HG02943 (cell line): ENCODE data around the gene CITED1.
"Not testable (repeated sequence)": the region's sequence is repeated elsewhere in the genome, so short reads cannot be mapped to it uniquely, and the experiment has no call there.

ENCODE experiments used
- ATAC-seq: cut with Tn5 transposase; IDR thresholded peaks from one replicate; pipeline ENCODE4 v1.9.1; 2021; ENCODE audit warnings: mild to moderate bottlenecking, low read depth, moderate library complexity; ENCODE audit not compliant: unreplicated experiment

CITED1 gene, protein sequence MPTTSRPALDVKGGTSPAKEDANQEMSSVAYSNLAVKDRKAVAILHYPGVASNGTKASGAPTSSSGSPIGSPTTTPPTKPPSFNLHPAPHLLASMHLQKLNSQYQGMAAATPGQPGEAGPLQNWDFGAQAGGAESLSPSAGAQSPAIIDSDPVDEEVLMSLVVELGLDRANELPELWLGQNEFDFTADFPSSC

DNA sequence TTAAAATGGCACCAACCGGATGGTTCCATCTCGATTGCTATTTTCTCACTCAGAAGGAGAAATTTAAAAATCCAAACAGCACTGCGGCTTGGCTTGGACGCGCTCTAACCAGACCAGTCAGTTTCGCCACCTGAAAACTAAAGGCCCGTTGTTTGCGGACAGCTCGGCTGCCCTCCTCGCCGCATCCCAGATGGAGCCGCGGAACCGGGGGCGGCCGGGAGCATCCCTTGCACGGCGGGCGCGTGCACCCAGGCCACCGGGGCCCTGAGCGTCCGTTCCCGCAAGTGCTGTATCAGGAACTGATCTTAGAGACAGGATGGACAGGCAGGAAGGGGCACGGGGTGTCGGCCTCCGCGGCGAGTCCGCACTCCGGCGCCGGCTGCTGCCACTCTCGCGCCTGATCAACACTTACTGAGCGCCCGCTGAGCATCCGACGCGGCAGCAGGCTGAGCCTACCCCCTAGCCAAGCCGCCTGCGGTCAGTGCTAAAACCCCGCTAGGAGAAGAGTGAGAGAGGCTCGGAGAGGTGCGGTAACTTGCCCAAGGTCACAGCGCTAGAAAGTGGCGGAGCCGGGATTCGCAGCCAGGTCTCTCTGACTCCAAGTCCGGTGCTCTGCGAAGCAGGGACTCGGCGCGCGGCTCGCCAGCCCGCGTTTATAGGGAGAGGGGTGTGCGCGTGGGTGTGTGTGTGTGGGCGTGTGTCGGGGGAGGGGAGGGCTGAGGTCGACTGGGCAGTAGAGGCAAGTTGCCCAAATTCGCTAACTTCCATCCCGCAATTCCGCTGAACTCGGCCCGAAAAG, at the start of gene CITED1:
Gene CITED1, minus strand, starts transcription at position 629 of the 799 bp plus-strand sequence. CDS start 3,045 bp downstream, outside the sequence.
- ATAC-seq, result no peak

DNA sequence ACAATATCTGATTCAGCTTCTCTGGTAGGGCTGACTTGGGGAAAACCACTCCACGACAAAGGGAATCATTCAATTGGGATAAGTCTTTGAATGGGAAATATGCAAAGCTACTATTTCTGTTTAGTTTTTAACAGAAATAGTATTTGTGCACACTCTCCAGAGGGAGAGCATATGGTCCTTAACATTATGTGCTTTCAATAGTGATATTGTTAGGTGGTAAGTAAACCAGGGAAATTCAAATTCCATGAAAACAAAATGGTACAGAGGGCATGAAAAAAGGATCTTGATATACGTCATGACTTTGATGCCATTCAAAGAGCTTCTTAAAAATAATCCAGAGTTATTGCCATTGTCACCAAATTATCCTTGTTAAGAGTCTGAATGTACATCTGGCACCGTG, 47.1 kb upstream of the CITED1 start:
- no peak for ATAC-seq

DNA sequence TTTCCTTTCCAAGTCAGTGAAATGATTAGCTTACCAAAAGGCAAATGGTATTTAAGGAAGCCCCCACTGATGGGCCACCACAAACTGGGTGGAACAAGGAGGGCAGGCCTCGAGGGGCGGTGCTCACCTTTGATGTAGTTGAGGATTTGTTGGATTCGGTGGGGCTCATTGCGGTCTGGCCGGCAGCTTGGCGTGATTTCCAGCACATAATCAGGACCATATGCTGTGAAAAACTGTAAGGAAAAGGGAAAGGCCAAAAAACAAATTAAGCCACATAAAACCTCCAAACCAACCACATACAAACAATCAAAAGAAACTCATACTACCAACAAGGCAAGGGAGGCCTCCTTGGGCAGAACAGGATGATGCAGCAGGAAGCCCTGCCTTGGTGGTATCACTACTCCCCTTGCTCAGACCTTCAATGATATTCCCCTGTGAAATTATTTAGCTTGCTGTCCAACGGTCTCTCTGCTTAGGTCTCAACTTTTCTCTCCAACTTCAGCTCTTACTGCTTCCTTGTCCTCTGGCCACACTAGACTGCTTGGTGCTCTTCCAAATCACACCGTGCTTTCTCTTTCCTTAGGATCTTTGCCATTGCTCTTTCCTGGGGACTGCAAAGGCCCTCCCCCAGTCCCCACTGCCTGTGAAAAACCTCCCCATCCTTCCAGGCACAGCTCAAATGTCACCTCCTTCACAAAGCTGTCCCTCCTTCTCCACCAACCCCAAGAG, 46.1 kb upstream of the CITED1 start:
- ATAC-seq, result no peak

DNA sequence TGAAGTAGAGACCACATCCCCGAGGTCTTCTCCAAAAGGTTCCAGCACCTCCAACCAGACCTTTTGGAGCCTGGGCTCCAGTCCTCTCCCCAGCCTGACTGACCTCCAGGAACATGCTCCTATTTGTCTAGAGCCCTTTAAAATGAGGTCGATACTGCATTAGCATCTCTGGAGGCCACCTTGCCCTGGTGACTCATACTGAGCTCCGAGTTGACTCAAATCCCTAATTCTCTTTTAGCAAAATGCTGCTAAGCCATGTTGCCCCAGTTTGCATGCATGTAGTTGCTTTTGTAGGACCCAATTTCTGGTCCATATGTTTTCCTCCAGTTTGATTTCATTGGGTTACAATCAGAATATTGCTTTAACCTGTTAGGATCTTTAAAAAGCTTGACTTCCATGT, 43.5 kb upstream of the CITED1 start:
- peak; percentile 74 for ATAC-seq

DNA sequence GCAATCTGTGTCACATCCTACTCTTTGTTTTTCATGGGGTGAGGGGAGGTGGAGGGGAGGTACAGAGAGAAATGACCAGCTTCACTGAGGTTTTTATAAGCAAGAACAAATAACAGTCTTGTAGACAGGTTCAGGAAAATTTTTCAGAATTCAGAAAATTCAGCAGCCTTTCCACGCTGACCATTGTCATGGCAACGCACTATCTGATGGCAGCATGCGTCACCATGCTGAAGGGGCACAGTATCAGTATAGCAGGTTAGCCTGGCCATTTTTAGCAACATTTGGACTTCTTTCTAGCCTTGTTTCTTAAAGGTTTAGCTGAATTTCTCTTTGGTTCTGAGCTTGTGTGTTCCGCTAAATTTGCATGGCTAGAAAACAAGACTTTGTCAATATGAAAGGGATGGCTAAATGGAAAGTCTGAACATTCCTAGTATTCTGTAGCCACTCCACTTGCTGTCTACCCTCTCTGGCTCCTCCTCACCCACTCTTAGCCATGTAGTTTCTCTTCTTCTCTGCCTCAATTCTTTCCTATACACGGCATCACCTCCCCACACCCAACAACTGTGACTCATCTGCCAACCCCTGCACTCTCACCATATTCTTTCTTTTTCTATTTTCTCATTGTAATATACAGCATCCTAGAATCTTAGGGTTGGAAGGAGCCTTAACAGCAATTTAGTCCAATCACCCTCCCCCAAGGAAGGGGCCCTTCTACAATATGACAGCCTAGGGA, 42.7 kb upstream of the CITED1 start:
- ATAC-seq, result no peak

DNA sequence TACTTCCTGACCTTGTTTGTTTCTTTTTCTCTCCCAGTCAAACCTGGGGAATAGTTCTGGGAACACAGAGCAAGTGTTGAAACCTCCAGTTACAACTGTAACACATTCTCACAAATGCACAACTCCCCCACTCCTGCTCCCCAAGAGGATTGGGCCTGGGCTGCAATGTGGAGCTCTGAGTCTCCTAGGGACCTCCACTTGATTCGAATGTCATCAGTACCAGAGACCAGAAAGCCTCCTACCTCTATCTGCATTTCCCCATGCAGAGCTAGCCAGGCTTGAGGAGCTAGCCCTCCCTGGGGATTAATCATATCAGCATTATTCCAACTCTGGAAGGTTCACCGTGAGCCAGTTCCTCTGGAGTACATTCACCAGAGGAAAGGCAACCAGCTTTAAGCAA, 41.7 kb upstream of the CITED1 start:
- no peak for ATAC-seq

DNA sequence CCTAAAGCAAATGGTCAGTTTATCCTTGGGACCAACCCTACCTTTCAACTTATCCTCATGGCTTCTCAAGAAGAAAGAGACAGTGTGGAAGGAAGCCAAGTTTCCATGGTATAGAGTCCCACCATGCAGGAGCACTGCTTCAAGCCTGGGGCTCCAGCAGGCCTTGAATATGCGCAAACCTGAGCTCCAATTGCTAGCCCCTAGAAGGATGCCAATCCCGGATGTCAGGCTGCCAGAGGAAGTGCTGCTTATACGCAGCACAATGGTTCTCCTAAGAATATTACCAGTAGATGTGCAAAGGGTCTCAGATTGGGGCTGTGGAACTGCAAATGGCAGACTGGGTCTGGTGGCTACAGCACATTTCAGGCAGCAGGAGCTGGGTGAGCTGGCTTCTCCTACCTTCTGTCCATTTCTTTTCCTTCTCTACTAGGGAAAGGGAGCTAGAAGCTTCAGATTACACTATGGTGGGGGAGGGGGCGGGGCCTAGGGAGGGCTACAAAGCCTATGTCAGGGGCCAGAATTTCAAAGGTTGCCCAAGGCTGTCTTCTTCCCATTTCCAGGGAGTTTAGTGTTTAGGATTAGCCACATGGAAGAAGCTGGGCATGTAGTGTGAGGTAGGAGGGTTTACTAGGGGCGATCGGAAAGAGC, 40.7 kb upstream of the CITED1 start:
- ATAC-seq, result no peak

DNA sequence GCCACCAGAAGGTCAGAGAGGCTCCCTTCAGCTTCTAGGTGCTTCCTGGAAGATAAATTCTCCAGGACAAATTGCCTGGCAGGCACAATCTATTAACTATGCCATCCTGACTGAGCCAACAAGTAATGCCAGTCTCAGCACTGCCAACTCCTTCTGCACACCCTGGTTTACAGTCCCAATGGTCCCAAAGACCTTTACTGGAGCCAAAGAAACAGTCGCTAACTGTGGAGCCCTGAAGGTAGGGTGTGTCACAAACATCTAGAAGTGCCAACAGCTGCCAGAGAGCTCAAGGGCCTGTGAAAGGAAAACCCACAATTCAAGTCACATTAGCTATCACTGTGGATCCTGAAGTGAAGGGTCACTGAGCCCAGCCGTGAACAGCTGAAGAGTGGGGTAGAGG, 34.9 kb upstream of the CITED1 start:
- ATAC-seq, result no peak

DNA sequence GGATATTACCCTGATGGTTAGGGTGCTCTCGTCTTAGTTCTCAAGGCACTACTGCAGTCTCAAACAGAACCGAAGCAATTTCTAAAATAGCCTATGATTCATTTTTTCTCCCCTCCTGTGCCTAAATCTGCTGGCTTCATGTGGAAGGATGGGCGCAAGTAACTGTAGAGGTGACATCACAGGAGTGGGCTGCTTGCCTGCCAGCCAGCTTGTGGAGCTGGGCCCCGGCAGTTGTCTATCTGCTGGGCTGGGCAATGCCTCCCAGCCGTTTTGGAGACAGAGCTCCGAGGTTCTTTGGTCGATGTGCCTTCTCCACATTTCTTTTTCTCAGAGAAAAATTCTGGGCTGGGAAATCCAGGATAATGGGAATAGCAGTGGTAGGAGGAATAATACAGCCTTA, 34.3 kb upstream of the CITED1 start:
- ATAC-seq, result no peak

DNA sequence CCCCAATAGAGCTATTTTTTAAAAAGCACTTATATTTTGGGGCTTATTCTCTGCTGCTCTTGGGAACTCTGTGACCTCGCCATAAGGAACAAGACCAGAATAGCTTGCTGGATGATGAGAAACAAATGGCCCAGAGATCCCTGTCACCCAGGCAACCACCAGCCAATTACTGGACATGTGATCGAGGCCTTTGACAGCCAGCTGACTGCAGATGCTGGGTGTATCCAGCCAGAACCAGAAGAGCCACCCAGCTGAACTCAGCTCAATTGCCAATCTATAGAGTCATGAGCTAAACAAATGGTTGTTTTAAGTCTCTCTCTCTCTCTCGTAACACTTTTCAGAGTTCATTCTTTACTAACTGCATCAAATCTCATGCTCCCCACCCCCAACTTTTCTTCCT, 24.4 kb upstream of the CITED1 start:
- no peak for ATAC-seq

DNA sequence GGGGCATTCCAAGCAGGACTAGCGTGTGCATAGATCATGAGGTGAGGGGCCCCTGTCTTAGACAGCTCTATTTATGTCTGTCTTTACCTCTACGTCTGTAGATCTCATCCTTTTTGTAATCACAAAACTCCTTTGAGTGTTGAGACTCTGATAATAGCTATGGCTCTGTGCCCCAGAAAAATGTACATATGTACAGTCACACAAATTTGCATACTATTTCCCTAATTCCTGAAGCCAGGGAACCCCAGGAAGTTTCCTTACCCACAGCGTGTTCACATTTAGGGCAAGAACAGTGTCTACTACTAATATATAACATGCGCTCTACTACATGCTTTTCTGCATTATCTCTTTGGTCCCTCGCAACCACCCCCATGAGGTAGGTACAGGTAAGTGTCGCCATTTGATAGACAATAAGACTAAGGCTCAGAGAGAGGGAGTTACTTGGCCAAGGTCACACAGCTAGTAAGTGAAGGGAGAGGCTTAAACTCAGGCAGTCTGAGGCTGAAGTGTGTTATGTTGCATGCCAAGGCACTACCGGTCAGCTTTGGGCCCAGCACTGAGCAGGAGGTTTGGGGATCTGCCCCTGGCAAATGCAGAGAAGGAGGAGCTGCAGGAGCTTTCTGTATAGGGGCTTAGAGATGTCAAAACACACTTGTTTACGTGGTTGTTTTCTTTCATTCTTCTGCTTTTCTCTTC, 21.0 kb upstream of the CITED1 start:
- ATAC-seq, result no peak

DNA sequence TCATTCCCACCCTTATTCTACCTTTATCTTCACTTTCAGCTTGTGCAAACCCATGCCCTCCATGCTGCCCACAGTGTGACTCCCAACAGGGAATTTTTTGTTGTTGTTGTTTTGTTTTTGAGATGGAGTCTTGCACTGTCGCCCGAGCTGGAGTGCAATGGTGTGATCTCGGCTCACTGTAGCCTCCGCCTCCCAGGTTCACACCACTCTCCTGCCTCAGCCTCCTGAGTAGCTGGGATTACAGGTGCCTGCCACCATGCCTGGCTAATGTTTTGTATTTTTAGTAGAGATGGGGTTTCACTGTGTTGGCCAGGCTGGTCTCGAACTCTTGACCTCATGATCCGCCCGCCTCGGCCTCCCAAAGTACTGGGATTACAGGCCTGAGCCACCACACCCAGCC, 13.9 kb upstream of the CITED1 start:
- not testable (repeated sequence) for ATAC-seq

DNA sequence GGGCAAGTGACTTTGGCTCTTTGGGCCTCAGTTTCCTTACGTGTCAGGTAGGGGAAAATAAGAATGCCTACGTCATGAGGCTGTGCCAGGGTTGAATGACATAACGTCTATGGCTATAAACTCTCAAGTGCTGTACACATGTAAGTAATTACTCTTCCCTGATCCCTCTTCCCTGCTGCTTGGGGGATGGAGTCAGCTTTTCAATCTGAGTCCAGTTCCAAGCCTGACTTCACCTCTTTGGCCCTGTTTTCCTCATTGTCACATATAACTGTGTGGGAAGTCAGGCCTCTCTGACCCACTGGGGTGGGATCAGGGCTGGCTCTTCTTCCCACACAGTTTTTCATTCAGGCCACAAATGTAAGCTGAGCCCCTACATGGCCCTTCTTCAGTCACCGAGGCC, 11.4 kb upstream of the CITED1 start:
- no peak for ATAC-seq

DNA sequence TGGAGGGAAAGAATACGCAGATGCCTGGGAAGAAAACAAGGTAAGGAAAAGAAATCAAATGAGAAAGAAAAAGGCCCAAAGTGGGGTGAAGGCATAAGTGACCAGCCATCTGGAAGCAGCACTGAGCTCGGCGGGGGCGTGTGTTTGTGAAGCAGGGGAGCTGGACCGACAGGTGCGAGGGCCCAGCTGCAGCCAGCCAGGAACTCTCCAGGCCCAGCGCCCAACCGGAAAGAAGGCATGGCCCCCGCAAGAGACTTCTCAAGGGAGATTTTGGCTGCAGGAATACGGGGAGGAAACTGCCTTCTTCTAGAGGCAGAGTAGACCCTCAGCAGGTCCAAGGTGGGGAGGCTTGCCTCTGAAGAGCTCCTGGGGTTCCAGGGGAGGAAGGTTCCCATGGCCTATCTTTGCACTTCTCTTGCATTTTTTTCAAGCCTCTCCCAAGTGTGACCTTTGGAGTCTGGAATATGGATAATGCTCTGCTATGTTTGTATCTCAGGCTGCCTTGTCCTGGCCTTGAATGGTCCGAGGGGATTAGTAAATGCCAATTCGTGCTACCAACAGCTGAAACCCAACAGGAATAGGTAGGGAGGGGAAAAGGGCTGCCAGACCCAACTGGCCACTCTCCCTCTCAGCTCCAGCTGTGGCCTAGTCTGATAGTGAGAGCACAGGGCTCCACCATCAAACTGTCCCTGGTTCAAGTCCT, 10.8 kb upstream of the CITED1 start:
- ATAC-seq, result no peak

DNA sequence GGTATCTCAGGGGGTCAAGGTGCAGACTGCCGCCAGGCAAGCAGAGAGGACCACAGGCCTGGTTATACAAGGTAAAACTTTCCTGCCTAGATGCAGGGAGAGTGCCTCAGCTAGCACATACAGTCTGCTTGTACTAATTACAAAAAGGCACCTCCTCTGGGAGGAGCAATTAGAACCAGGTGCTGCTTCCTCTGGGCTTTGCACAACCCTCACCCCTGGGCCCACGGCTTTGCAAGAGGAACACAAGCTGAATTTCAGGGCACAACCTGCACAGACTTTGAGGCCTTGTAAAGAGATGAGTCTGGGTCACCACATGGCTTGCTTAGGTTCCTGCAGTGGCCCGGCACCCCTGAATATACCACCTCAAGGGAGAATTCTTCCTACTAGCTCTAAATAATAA, 9.2 kb upstream of the CITED1 start:
- ATAC-seq, result no peak

DNA sequence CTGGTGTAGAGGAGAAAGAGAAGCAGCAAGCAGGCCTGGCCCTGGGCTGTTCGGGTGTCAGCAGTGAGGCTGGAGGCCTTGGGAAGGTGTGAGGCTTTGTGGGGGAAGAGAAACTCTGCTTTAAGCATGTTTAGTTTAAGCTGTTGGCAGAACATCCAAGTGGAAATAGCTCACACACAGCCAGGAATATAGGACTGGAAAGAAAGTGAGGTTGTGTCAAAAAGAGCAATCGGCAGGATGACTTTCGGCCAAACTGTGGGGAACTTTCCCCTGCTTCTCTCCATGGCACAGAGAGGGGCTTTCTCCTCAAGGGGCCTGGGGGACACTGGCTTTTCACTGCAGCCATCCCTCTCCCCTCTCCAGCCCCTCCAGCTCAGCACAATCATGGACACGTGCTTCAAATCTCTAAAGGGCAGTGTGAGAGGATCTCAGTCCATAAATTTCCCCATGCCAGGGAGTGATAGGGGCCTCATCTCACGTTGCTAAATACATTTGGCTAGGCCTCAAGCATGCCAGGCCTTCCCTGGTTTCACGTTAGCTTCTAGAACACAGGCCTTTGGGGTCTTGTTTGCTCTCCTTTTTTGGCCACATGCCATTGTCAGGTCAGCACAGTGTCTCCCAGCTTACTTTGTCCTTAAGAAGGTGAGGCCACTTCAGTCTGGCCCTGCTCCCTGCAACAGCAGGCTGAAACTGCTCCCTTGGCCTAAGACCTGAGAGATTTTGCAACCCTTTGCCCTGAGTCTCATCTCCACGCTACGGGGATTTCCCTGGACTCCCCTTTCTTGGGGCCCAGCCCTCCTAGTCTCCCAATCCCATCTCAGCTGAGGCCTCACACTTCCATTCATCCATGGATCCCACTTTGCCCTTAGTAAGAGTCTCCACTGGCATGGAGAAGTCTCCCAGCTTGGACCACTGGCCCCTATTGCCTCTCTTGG, 8.3 kb upstream of the CITED1 start:
- no peak for ATAC-seq

DNA sequence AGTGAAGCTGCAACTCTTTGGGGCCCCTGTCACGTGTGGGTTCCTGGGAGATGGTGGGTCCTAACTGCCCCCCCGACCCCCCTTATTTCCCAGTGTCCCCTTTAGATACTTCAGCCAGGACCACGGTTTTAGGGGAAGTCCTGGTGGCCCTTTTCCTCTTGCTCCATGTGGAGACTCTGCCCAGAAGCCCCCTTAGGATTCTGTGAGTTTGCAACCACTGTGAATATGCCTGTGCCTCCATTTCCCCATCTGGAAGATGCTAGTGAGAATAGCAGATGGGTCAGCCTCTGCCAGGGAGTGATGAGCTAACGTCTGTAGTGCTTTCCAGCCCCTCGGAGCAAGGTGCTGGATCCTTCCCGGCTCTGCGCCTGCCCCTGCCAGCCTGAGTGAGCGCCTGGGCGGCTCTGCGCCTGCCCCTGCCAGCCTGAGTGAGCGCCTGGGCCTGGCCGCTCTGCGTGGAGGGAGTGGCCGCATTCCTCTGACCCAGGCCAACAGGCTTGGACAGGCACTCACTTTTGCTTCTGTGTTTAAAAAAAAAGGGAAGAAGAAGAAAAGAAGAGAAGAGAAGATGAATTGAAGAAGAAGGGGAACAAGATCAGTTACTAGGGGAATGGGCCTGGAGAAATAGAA, 6.7 kb upstream of the CITED1 start:
- ATAC-seq, result no peak
